ENCODE results near the gene OR56A3.

The OR56A3 gene

DNA sequence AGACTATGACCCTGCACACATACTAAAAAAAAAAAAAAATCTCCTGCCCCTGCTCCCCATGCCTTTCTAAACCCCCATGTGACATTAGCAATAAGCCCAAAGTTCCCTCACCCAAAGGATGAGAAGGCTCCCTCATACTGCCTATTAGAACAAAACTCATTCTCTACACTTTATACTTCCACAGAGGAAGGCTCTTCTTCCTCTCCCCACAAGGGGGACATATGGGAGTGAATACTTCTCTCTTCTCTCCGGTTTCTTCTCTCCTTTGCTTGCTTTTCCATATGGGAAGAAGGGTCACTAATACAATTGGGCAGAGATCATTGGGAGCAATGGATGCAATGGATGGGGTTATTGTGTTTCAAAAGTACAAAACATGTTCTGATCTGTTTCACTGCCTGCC is 41.4 kb downstream of the OR56A3 start:
- DNase-seq: no peak

DNA sequence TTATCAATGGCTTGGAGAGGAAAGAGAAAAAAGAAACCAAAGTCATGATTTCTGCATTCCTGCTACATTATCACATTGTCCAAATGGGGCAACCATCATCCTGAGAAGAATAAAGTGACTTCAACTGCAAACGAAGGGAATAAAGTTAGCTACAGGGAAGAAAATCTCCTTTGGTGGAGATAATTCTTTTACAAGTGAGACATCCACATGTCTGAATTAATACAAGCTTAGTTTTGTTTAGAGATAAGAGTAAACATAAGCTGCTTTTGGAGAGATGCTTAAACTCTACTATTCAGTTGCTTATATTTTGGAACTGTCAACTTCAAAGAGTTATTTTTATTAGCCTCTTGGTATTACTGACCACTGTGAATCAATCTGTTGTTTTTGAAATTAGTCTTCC is 44.8 kb downstream of the OR56A3 start, which contains the start of gene OR52L1:
Gene OR52L1, minus strand, starts transcription at position 101 of the 400 bp plus-strand sequence. Its CDS starts 55 bp downstream, at position 46.
- DNase-seq: no peak

DNA sequence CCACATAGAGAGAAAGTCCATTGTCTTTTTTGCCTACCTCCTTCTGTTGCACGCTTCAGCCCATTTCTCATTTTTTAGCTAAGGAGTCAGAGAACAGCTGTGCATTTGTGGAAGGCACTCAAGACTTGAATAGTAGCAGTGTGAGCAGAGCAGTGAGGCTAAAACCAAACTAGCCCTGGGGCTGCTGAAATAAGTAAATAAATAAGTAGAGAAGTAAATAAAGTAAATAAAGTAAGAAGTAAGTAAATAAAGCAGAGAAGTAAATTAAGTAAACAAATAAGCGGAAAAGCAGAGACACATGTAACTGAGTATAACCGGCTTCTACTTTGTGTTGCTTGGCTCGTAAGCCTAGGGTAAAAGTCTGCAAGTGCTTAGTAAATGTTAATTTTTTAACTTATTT is 47.2 kb downstream of the OR56A3 start:
- no peak for DNase-seq

DNA sequence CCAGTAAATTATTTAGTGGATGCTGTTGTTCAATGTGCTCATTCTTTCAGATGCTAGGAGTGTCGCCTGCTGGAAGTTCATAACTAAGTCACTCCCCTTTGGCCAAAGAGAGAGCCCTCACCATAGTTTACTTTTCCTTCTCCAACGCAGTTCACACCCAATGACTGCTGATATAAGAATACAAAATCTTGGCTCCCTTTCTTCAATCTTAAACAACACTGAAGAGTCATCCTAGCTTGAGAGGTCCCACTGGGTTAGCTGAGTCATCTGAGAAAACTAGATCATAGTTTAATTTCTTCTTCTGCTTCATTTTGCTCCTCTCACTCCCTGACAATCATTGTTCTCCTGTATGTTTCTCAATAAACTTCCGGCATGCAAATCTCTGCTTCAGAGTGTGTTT is 50.1 kb downstream of the OR56A3 start:
- no peak for DNase-seq

DNA sequence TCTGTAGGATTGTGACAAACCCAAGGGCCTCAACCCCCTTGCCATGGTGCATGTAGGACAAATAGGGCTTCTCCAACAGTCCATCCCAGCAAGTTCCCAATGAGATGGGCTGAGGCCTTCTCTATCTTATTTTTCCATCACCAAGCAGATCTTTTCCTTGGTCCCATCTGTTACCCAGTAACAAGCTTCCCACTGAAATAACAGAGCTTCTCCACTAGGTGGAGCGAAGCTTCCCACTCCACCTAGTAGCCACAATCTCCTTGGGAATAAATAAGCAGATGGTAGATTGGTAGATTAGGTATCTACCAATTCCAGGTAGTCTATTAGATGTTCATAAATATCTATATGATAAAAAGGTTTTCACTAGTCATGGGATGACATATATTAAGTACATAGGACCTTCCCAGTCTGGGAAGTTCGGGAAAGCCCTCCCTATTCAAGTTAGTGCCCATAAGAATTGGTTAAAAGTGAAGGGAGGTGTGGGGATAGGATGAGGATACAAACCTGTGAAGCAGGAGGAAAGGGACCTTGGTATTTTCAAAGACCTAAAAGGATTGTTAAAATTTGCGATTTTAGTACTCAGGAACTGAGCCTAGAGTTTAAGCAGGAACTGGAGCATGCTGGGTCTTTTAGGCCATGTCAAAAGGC is 50.7 kb downstream of the OR56A3 start:
- no peak for DNase-seq

DNA sequence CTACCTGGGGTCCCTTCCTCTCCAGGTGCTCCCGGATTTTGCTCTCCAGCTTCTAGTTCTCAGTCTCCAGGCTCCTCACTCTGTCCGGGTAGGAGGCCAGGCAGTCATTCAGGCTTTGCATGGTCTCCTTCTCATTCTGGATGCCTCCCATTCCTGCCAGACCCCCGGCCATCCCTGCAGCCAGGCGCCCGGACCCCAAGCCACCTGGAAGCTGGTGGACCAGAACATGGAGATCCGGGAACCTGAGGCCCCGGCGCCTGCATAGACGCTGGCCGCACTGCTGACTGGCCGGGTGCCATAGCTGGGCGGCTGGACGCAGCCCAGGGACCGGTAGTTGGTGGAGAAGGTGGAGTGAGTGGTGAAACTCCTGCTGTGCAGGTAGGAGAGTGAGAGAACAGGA is 52.7 kb downstream of the OR56A3 start:
- DNase-seq: no peak

Data from stimulated activated CD4-positive, alpha-beta T cell treated with anti-CD3 and anti-CD28 coated beads, Interleukin-2, amount 100 ng/mL, for 48 hours (primary cell).